Adipocyte (in vitro differentiated cells): ENCODE results near the gene PAFAH1B2.

ENCODE experiments used
- DNase-seq: peaks from one replicate; pipeline ENCODE4 v3.0.0-alpha.2; 2015; ENCODE audit warnings: low read depth
- H3K27me3 ChIP-seq: replicated peaks from 2 replicates; pipeline ENCODE4 v1.7.0; 2013; ENCODE audit warnings: mild to moderate bottlenecking, low read length, moderate library complexity; ENCODE audit not compliant: control insufficient read depth, insufficient read depth
- H3K36me3 ChIP-seq: 2 replicates; pipeline ENCODE4 v1.7.0; 2013; ENCODE audit warnings: low read length, mild to moderate bottlenecking, moderate library complexity; ENCODE audit not compliant: control insufficient read depth, insufficient read depth, severe bottlenecking
- H3K4me1 ChIP-seq: 2 replicates; pipeline ENCODE4 v1.7.0; 2013; ENCODE audit warnings: mild to moderate bottlenecking, low read length, moderate library complexity; ENCODE audit not compliant: control insufficient read depth, insufficient read depth
- H3K4me3 ChIP-seq: 2 replicates; pipeline ENCODE4 v1.7.0; 2013; ENCODE audit warnings: mild to moderate bottlenecking, low read length, moderate library complexity
- H3K9ac ChIP-seq: 2 replicates; pipeline ENCODE4 v1.7.0; 2013; ENCODE audit warnings: mild to moderate bottlenecking, low read length, moderate library complexity
- H3K9me3 ChIP-seq: 2 replicates; pipeline ENCODE4 v1.7.0; 2013; ENCODE audit warnings: mild to moderate bottlenecking, low read length, moderate library complexity; ENCODE audit not compliant: control insufficient read depth

PAFAH1B2 gene

DNA sequence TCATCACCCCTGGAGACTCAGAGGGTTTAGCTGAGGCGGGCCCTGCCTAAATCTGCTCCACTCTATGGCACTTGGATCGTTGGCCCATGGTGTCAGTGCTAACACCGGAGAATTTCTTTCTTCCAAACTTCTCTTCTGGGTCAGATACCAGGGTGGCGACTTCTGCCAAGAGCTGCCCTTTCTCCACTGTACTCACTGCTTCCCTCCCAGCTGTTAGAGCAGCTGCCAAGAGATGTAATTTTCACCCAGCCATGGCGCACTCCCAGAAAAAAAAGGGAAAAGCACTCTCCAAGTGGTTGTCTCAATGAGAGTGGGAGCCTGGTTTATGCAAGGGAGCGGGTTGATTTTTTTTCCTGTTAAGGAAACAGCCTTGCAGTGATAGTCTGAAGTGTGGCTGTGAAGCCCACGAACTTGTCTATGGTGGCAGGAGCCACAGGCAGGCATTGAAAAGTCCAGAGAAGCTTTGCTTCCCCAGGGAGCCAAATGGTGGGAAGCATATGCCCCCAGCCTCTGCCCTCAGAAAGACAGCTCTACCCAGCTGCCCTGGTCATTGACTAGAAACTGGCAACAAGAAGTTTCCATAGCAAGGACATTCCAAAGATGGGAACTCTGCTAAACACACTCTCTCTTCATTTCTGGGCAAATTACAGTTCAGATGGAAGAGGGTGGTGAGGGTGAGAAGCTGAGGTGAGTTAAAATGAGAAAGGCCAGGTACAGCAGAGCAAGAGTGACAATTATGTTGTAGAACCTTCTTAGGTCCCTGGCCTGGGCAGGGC is 77.1 kb downstream of the PAFAH1B2 start:
- peaks cover 37% of the 10 kb centered on the region for H3K36me3 ChIP-seq
- no peaks in the 10 kb centered on the region for H3K27me3 ChIP-seq
- H3K9ac ChIP-seq = peak overlapping the region; percentile 93
- peaks cover 75% of the 10 kb centered on the region for H3K4me1 ChIP-seq
- no peak for DNase-seq
- H3K9me3 ChIP-seq = no peaks in the 10 kb centered on the region
- peak overlapping the region; percentile 66 for H3K4me3 ChIP-seq

DNA sequence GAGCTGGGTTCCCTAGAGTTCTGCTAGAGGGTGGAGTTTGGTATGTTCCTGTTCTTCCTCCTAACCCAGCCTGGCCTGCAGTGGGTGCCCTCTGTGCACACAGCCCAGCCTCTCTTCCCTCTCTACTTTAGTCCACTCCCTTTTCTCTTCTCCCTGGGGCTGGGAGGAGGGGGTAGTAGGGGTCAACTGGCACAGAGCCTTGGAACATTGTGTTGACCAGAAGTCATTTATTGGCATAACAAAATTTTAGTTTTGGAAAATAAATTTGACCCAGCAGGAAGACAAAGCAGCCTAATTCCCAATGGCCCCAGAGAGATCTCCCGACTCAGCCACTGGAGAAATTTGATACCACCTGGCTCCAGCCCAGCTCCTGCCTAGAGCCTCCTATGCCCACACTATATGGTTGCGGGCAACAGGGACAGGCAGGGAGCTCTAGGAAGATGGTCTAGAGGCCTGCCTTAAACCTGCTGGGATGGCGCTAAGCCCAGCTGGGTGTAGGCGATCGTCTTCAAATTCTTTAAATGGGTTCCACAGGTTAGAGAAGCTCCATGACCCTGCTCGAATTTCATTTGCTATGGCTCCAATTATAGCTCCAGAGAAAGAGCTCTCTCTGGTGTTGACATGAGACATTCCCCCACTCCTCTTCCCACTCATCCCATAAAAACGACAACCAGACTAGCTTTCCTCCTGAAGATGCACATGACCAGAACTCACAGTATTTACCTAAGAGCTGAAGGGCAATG is 77.9 kb downstream of the PAFAH1B2 start:
- Histone ChIP-seq H3K4me3 (peak overlapping the region; percentile 66), H3K36me3 (peaks cover 42% of the 10 kb centered on the region), H3K9me3 (no peaks in the 10 kb centered on the region), H3K27me3 (no peaks in the 10 kb centered on the region), H3K4me1 (peaks cover 68% of the 10 kb centered on the region), H3K9ac (peak overlapping the region; percentile 93)
- peak; percentile 76 for DNase-seq

DNA sequence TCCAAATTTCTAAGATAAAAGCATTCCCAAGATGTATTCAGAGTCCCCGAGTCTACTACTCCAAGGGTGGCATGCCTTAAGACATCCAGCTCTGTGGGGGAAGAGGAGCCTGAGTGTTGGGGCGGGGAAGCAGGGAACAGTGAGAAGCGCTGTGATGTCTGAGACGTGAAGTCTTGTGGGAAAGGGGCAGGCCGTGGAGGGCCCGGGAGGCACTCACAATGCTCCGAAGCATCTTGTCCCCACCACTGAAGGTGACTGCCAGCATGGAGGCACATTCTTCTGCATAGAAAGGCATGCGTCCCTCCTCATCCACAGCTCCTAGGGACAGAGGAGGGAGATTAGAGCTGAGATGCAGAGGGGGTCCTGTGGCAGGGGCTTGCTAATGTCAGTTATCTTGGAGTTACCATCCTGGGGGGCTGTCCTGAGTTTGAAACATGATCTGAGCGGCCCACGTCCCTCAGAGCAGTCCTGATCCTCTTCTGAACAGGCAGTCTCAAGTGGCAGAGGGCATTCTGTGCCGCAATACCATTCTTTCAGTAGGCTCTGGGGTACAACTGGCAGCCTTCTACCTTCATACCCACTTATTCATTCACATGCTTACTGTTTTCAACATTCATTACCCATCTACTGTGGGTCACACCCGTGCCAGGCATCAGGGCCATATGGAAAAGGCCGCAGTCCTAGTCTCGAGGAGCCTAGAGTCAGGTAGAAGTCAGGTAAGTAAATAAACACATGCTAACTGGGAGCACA is 79.1 kb downstream of the PAFAH1B2 start:
- H3K4me1 ChIP-seq = peaks cover 55% of the 10 kb centered on the region
- no peak for DNase-seq
- H3K36me3 ChIP-seq = peaks cover 54% of the 10 kb centered on the region
- peak overlapping the region; percentile 71 for H3K9ac ChIP-seq
- H3K4me3 ChIP-seq = no peak overlapping the region
- no peaks in the 10 kb centered on the region for H3K9me3 ChIP-seq
- H3K27me3 ChIP-seq = no peaks in the 10 kb centered on the region

GRCh38 chr11:117223741-117224689 is 79.9 kb downstream of the PAFAH1B2 start:
- Histone ChIP-seq H3K27me3 (no peaks in the 10 kb centered on the region), H3K4me1 (peaks cover 47% of the 10 kb centered on the region), H3K9me3 (no peaks in the 10 kb centered on the region), H3K9ac (no peak overlapping the region), H3K4me3 (no peak overlapping the region), H3K36me3 (peaks cover 56% of the 10 kb centered on the region)
- no peak for DNase-seq

GRCh38 chr11:117225553-117226170 is 81.6 kb downstream of the PAFAH1B2 start:
- Histone ChIP-seq H3K27me3 (no peaks in the 10 kb centered on the region), H3K4me3 (no peak overlapping the region), H3K4me1 (peaks cover 38% of the 10 kb centered on the region), H3K36me3 (peaks cover 63% of the 10 kb centered on the region), H3K9ac (peak overlapping the region; percentile 7), H3K9me3 (no peaks in the 10 kb centered on the region)
- DNase-seq = no peak
